CD14-positive monocyte (primary cell): Measurements from ENCODE around the gene MCF2L2. TPM values are rescaled to one million over a fixed set of nuclear protein-coding genes. Genes with fewer than 3 reads are reported as not detected.

Experiments used
- DNase-seq, 3 donors: peaks; one replicate each; pipeline ENCODE4 v3.0.0-alpha.2; 2011 to 2022
- H2AFZ ChIP-seq: 2 replicates; pipeline ENCODE4 v1.6.0; 2012; ENCODE audit warnings: mild to moderate bottlenecking, low read depth, low read length, inconsistent platforms; ENCODE audit not compliant: insufficient read depth, poor library complexity, severe bottlenecking
- H3K27ac ChIP-seq, 2 donors: 1 replicate in 1 of 2; 2 replicates in 1 of 2; pipeline ENCODE4 v1.5.1; 2012 to 2013; ENCODE audit warnings: low read length in 2 of 2, control low read depth in 1 of 2, inconsistent platforms in 1 of 2, low read depth in 1 of 2, mild to moderate bottlenecking in 1 of 2
- H3K27me3 ChIP-seq, 2 donors: one replicate each; pipeline versions ENCODE4 v1.6.0 to v1.6.1; 2011 to 2013; ENCODE audit warnings: low read length in 2 of 2; ENCODE audit not compliant: control insufficient read depth in 2 of 2, insufficient read depth in 2 of 2
- H3K36me3 ChIP-seq, 2 donors: replicated peaks in 1 of 2; 1 replicate in 1 of 2; 2 replicates in 1 of 2; pipeline versions ENCODE4 v1.5.1 to v1.6.1; 2012 to 2013; ENCODE audit warnings: low read length in 2 of 2, control low read depth in 1 of 2, inconsistent platforms in 1 of 2, mild to moderate bottlenecking in 1 of 2; ENCODE audit not compliant: insufficient read depth in 2 of 2, control insufficient read depth in 1 of 2
- H3K4me1 ChIP-seq, 2 donors: 1 replicate in 1 of 2; 2 replicates in 1 of 2; pipeline versions ENCODE4 v1.5.1 to v1.6.1; 2012 to 2013; ENCODE audit warnings: low read length in 2 of 2, control low read depth in 1 of 2, inconsistent platforms in 1 of 2, mild to moderate bottlenecking in 1 of 2, moderate library complexity in 1 of 2; ENCODE audit not compliant: insufficient read depth in 2 of 2, control insufficient read depth in 1 of 2
- H3K4me2 ChIP-seq: replicated peaks from 2 replicates; pipeline ENCODE3; 2012; ENCODE audit warnings: low read length, moderate library complexity, mild to moderate bottlenecking; ENCODE audit not compliant: poor library complexity, severe bottlenecking; ENCODE audit errors: extremely low read depth
- H3K4me3 ChIP-seq, 3 experiments: fragments of 200-600 bp in 1 of 3; sonication (generic) in 1 of 3; replicated peaks in 1 of 3; 1 replicate in 2 of 3; 2 replicates in 1 of 3; pipeline ENCODE4 v1.5.1; 2011 to 2013; ENCODE audit warnings: low read length in 3 of 3, mild to moderate bottlenecking in 3 of 3, control low read depth in 2 of 3, low read depth in 2 of 3, inconsistent platforms in 1 of 3, moderate library complexity in 1 of 3
- H3K79me2 ChIP-seq: 2 replicates; pipeline ENCODE4 v1.6.0; 2012; ENCODE audit warnings: mild to moderate bottlenecking, control low read depth, inconsistent platforms, low read length, moderate library complexity; ENCODE audit not compliant: insufficient read depth
- H3K9ac ChIP-seq: 2 replicates; pipeline ENCODE4 v1.6.0; 2017; ENCODE audit warnings: low read length, mild to moderate bottlenecking; ENCODE audit not compliant: insufficient read depth, poor library complexity, severe bottlenecking
- H3K9me3 ChIP-seq, 2 donors: replicated peaks in 1 of 2; 1 replicate in 1 of 2; 2 replicates in 1 of 2; pipeline versions ENCODE4 v1.5.1 to v1.6.1; 2012 to 2013; ENCODE audit warnings: low read length in 2 of 2, control low read depth in 1 of 2; ENCODE audit not compliant: control insufficient read depth in 1 of 2, insufficient read depth in 1 of 2
- H4K20me1 ChIP-seq: 2 replicates; pipeline ENCODE4 v1.6.0; 2012; ENCODE audit warnings: mild to moderate bottlenecking, low read length, control low read depth, moderate library complexity; ENCODE audit not compliant: insufficient read depth
- H3K27ac Mint-ChIP-seq, 7 donors: one replicate each; pipeline ENCODE4 v1.8.0; 2020; ENCODE audit warnings: mild to moderate bottlenecking in 7 of 7, mixed read lengths in 7 of 7, moderate library complexity in 6 of 7, inconsistent platforms in 2 of 7
- H3K27me3 Mint-ChIP-seq, 3 donors: one replicate each; pipeline ENCODE4 v1.8.0; 2021 to 2022; ENCODE audit warnings: low read depth in 3 of 3, mild to moderate bottlenecking in 3 of 3, mixed read lengths in 3 of 3, moderate library complexity in 3 of 3, inconsistent platforms in 1 of 3
- H3K36me3 Mint-ChIP-seq, 2 donors: one replicate each; pipeline ENCODE4 v1.8.0; 2020; ENCODE audit warnings: mixed read lengths in 2 of 2, inconsistent platforms in 1 of 2, mild to moderate bottlenecking in 1 of 2
- H3K4me1 Mint-ChIP-seq: one replicate; pipeline ENCODE4 v1.8.0; 2020; ENCODE audit warnings: mild to moderate bottlenecking, mixed read lengths
- H3K4me3 Mint-ChIP-seq, 2 donors: one replicate each; pipeline ENCODE4 v1.8.0; 2020; ENCODE audit warnings: mild to moderate bottlenecking in 2 of 2, mixed read lengths in 2 of 2, moderate library complexity in 1 of 2
- H3K9me3 Mint-ChIP-seq, 7 donors: one replicate each; pipeline ENCODE4 v1.8.0; 2020 to 2022; ENCODE audit warnings: mixed read lengths in 7 of 7, mild to moderate bottlenecking in 6 of 7, moderate library complexity in 6 of 7, inconsistent platforms in 2 of 7
- CTCF ChIP-seq: fragments of 200-600 bp; IDR thresholded peaks from one replicate; pipeline ENCODE4 v1.8.0; 2022; ENCODE audit warnings: antibody characterized with exemption, mild to moderate bottlenecking
- whole genome bisulfite sequencing: methylation state at CpG from one replicate; pipeline ENCODE4 v1.1.5; 2013; ENCODE audit warnings: missing lambda C conversion rate; ENCODE audit not compliant: insufficient coverage; 5-methylcytosine and 5-hydroxymethylcytosine counted together
- intact Hi-C, 2 donors: fragments of 100-400 bp; cut with micrococcal nuclease; formaldehyde crosslinking; loops; one replicate each; pipeline versions ENCODE4 v1.15.0 to v1.15.1; 2023
- polyA plus RNA-seq, 3 donors: library from polyadenylated mRNA; depleted of rRNA in 1 of 3; unstranded in 2 of 3; stranded (reverse) in 1 of 3; fragments of 300-500 nt in 2 of 3; fragments of >200 nt in 1 of 3; fragmentation: Illumina TruSeq in 2 of 3; gene quantifications; 1 replicate in 2 of 3; 2 replicates in 1 of 3; pipeline ENCODE4 v1.2.3, GENCODE V29; 2012 to 2021

The MCF2L2 gene
- polyA plus RNA-seq, 3 donors, result 0.01 to 0.13 TPM; not detected in 1

- 93% methylated on average over 3 of the region's 7 CpGs for WGBS
- Histone ChIP-seq H3K27ac (no peak overlapping the region), H3K4me2 (no peak overlapping the region), H3K36me3 (no peaks in the 10 kb centered on the region), H3K79me2 (no peaks in the 10 kb centered on the region), H3K9me3 (no peaks in the 10 kb centered on the region), H4K20me1 (no peaks in the 10 kb centered on the region), H3K4me3 (no peak overlapping the region), H3K4me1 (peaks cover 6 to 12% of the 10 kb centered on the region in 2 donors), H2AFZ (no peak overlapping the region), H3K9ac (no peak overlapping the region), H3K27me3 (no peaks in the 10 kb centered on the region)
- Mint-ChIP-seq H3K4me3 (no peak overlapping the region), H3K27ac (no peak overlapping the region), H3K4me1 (peaks cover 8% of the 10 kb centered on the region), H3K36me3 (no peaks in the 10 kb centered on the region), H3K27me3 (peaks cover 0 to 2% (median 0%) of the 10 kb centered on the region in 3 donors), H3K9me3 (no peaks in the 10 kb centered on the region)
- intact Hi-C loops, result no loop called here
- no peak for DNase-seq
- no peak for TF ChIP-seq CTCF
Observed at GRCh38 chr3:183192650-183193300, 235.6 kb downstream of the MCF2L2 start.

GRCh38 chr3:183189641-183190040 lies 238.8 kb downstream of the MCF2L2 start:
- Mint-ChIP-seq H3K4me1 (peaks cover 21% of the 10 kb centered on the region), H3K9me3 (no peaks in the 10 kb centered on the region), H3K36me3 (no peaks in the 10 kb centered on the region), H3K27ac (peak overlapping the region in 1 of 7 donors; percentile 75), H3K27me3 (peaks cover 0 to 6% (median 0%) of the 10 kb centered on the region in 3 donors), H3K4me3 (no peak overlapping the region)
- Histone ChIP-seq H3K79me2 (no peaks in the 10 kb centered on the region), H3K9ac (no peak overlapping the region), H2AFZ (no peak overlapping the region), H3K9me3 (no peaks in the 10 kb centered on the region), H3K4me2 (no peak overlapping the region), H3K4me3 (no peak overlapping the region), H3K27ac (no peak overlapping the region), H3K4me1 (peaks cover 20 to 26% of the 10 kb centered on the region in 2 donors), H3K27me3 (no peaks in the 10 kb centered on the region), H4K20me1 (no peaks in the 10 kb centered on the region), H3K36me3 (no peaks in the 10 kb centered on the region)
- intact Hi-C loops, result loop anchor here in 1 of 2 donors (5.0 kb wide), 1 partner anchor 78 kb away; no protein-coding TSS in a partner anchor
- 97% methylated on average over 3 of the region's 4 CpGs for WGBS
- TF ChIP-seq CTCF, result no peak
- DNase-seq, result no peak
